GM18505 (cell line): Measurements from ENCODE around the gene RIPK3.
A peak's percentile ranks its signal among the peaks of the same experiment; 100 is the strongest.

Source experiments
- ATAC-seq: cut with Tn5 transposase; IDR thresholded peaks from one replicate; pipeline ENCODE4 v1.9.1; 2021; ENCODE audit not compliant: unreplicated experiment
- POLR2A ChIP-seq: IDR thresholded peaks from 4 replicates; pipeline ENCODE4 v1.6.1; 2011; ENCODE audit warnings: borderline replicate concordance; ENCODE audit not compliant: insufficient read depth, insufficient read length; ENCODE audit errors: extremely low read depth

Gene RIPK3

DNA sequence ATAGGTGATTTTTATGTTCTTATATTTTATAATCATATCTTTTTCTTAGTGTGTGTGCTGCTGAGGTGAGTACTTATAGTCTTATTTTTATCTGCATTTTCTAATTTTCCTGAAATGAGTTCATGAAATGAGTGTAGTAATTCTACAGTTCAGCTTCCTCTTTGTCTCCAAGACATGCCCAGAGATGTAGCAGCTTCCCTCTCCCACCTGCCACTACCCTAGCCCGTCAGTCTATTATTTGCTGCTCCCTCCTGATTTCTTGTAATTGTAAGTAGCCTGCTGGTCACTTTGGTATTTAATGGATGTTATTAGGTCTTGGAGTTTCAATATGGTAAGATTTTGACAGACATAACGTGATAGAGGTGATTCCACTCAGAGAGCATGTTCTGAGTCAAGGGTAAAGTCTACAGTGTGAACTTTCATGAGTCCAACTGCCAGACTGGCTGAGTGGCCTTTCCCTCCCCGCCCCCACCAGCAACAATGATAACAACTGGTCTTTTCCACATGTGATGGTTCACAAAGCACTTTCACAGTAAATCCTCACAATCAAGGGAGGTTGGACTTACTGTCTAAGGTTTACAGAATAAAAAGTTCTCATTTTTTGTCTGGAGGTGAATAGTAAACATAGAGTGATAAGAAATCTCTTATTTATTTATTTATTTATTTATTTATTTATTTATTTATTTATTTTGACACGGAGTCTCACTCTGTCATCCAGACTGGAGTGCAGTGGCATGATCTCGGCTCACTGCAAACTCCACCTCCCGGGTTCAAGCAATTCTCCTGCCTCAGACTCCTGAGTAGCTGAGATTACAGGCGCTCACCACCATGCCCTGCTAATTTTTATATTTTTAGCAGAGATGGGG lies 4.2 kb upstream of the RIPK3 start:
- no peak for TF ChIP-seq POLR2A

DNA sequence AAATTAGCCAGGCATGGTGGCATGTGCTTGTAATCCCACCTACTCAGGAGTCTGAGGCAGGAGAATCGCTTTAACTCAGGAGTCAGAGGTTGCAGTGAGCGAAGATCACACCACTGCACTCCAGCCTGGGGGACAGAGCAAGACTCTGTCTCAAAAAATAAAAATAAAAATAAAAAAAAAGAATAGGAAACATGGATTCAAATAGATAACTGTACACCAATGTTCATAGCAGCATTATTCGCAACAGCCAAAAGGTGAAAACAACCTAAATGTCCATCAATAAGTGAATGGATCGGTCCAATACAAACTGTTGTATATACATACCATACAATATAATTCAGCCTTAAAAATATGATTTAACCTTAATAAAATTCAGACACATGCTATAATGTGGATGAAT lies 3.1 kb upstream of the RIPK3 start:
- no peak for ATAC-seq
- no peak for TF ChIP-seq POLR2A

More for the DNA sequence above, 4.2 kb upstream of the RIPK3 start:
- no peak for ATAC-seq

DNA sequence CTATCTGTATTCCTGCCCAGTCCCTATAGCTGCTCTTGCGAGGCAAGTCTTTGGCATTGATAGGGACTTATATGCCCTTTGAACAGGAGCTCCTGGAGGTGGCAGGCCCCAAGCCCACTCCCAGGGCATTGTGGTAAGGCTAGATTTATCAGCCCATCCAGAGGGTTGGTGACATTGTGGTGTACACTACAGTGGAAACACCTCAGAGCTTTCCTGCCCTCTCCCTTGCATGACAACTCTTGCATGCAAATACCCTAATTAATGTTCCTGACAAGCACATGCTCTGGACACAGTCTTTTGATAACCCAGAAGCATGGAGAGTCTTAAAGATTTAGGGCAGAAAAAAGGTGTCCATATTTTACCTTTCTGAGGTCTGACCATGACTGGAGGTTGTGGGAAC lies 815 bp upstream of the RIPK3 start:
- TF ChIP-seq POLR2A: no peak
- ATAC-seq: no peak

DNA sequence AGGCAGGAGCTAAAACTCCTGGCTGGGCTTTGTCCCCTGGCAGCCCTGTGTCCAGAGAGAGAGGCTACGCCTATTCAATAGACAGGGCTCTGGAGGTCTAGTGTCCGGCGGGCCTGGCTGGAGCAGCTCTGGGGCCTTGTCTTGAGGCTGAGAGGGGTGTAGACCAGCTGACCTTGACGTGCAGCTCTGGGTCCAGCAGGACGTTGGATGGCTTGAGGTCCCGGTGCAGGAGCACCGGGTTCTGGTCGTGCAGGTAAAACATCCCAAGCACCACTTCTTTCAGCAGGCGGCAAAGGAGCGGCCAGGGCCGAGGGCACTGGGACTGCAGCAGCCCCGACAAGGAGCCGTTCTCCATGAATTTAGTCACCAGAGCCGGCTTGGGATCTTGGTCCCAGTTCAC lies 948 bp downstream of the RIPK3 start:
- TF ChIP-seq POLR2A: no peak
- ATAC-seq: no peak

DNA sequence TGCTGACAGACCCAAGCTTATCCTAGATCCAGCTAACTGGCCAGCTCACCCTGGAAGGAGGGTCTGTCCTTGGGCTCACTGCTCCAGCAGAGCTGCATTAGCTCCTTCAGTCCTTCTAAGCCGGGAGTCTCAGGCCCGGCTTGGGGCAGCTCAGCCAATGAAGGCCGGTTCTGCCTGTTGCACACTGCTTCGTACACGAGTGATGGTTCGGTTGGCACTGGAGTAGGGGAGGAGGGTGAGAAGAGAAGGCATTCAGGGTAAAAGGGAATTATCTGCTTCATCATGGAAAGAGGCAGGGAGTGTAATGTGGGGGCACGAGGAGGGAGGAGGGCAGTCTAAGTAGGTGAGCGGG lies 2.0 kb downstream of the RIPK3 start:
- no peak for ATAC-seq
- TF ChIP-seq POLR2A: no peak

DNA sequence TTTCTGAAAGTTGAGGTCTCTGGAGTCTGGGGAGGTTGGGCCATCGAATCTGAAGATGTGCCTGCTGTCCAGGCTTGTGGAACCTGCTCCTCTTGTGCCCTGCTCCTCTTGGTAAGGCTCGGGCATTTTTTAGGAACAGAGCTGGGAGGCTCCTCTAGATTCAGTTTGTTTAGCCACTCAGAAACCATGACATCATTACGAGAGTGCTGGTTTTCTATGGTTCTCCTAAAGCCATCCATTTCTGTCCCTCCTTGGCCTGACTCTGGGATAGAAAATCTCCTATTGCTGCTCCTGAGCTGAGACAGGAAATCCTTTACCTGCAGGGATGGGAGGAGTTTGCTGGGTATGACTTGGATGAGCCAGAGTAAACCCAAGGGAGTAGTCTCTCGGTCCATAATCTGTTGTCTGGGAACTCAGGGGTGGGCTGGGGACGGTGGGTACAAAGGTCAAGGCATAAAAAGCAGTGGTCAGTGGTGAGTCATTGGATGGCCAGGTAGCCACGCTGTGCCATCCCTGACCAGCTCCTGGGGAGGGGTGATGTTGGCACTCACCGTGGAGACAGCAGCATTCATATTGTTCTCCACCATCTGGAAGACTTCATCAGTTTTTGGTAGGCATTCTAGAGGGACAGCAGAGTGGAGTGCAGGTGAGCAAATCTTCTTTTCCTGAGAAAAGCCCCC lies 2.5 kb downstream of the RIPK3 start:
- ATAC-seq: no peak
- no peak for TF ChIP-seq POLR2A

DNA sequence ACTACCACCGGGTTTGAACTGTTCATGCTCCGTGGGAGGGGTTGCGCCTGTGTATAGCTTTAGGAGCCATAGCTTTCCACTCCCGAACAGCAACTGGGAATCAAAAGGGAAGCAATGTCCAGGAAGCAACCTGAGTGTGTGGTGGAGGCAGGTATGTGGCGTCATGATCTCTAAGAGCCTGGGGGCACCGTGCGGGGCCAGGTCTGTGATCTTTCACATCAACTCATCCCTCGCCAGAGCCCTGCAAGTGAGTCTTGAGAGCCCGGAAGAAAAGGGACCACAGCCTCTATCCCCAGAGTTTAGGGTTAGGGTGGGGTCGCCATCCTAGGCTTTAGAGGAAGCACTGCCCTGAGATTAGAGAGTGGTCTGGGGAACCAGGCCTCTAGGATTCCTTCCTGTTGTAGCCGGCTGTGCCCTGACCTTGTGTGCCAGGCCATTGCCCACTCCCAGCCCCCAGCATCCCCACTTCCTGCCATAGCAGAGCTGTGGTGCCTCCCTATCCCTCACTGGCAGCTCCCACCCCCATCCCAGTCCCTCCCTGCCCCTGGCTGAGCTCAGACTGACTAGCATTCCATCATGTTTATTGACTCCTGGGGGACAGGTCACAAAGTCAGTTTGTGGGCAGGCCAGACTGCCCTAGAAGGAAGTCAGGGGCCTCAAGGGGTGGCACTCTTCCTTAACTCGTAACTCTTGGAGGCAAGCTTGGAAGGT lies 4.2 kb downstream of the RIPK3 start:
- ATAC-seq: no peak
- no peak for TF ChIP-seq POLR2A

DNA sequence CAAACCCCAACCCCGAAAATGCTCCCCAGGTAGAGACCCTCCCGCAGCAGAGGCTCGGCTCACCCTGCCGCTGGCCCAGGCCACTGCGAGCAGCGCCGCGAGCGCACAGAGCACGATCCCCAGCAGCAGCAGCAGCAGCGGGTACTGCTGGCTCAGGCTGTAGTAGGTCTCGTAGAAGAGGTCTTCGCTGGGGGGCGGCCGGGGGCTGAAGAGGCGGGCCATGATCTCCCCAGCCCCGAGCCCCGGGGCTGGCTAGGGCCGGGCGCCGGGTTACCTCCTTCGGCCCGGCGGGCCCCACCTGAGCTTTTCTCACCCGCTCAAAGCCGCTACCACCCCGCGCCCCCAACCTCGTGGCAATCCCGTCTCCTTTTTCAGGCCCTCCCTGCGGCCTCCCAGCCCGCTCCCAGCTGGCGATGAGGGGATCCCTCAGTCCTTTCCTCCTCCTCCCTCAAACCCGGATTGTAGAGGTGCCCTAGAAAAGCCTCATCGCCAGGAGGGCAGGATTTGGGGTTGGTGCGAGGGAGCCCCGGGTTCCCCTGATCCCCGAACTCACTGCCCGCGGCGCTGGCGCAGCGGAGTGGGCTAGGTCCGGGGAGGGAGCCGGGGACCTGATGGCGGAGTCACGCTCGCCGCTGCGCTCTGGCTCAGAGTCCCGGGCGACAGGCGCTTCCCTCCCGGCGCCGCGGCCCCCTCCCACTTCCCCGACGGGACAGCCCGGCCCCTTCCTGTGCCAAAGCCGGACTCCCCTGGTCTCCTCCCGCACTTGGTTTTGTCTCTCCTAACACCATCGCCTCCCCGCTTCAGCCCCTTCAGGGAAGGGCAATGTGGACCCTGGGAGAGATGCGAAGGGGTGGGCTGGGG lies 5.1 kb downstream of the RIPK3 start, which contains the start of gene ADCY4:
Gene ADCY4, minus strand, starts transcription at position 641 of the 861 bp plus-strand sequence. Its CDS starts 419 bp downstream, at position 222.
- no peak for ATAC-seq
- TF ChIP-seq POLR2A: no peak

DNA sequence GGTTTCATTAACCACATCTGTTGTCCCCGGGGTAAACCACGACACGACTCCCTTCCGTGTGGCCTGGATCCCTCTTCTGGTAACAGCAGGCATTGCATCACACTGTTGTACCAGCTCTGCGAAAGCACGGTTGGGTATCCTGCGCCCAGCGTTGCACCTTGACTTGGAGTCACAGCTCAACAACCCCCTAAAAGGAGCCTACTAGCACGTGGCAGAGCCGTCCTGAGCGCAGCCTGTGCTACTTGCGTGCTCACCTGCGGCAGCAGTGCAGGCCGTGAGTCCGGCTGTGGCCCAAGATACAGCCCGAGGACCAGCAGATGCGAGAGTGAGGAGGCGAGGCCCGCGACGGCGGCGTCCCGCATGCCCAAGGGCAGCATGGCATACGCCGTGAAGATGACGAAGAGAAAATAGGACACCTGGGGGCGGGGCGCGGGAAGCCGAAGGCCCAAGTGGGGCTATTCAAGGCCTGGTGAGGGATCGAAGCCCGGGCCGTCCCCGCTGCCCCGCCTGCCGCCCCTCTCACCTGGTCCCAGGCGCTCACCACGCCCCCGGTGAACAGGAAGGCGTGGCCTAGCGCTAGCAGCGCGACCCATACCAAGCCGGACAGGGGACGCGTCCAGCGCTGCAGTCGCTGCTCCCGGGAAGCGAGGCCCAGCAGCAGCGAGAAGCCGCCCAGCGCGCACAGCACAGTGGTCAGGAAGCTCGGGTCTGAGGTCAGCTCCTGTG lies 7.4 kb downstream of the RIPK3 start:
- no peak for TF ChIP-seq POLR2A
- peak; percentile 75 for ATAC-seq

DNA sequence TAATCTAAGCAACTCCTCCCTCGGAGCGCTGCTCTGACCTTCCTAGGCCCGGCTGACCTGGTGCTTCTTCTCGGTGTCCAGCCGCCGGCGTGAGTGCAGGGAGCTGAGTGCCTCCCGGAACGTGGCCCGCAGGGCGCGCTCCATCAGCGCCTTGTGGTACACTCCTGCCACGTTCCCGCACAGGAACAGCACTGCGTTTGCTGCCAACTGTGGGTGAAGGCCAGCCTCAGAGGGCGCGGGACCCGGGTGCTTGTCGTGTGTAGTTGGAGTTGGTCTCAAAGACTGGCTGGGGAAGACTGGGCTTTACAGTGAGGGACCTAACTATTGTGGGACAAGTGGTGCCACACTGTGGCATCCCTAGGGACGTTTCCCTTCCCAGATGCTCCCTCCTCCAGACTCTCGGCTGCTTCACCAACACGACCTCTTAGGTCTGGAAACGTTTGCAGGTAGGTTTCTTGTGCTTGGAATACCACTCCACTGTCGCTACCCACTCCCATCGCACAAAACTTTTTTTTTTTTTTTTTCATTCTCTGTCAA lies 8.0 kb downstream of the RIPK3 start:
- ATAC-seq: no peak
- no peak for TF ChIP-seq POLR2A

DNA sequence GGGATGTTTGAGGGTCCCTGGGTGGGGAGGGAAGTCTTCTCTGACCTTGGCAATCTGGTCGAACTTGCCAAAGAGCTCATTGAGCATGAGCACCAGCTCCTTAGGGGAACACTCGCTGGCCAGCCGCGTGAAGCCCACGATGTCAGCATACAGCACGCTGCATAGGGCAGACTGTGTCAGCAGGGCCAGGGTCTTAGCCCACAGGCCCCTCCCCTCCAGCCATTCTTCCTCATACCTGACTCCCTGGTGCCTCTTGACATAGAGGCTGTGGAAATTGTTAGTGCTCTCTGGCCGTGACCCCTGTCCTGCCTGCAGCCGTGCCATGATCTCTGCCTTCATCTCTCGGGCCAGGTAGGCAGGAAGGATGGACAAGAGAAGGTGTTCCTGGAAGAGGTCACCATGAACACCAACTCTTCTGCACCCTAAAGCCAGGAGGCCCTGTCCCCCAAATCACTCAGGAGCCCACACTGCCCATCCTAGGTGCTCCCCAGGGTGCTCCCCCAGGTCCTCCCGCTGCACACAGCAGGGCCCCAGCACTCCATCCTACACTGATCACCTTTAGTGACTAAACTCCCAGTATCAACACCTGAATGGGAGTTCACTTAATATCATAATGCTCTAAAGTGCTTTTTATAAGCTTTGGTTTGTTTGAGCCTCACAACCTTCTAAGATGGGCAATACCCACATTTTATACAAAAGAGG lies 8.7 kb downstream of the RIPK3 start:
- TF ChIP-seq POLR2A: no peak
- no peak for ATAC-seq
